GM18870 (cell line): ENCODE results near the gene SYVN1.

ENCODE experiments used
- ATAC-seq: cut with Tn5 transposase; IDR thresholded peaks from one replicate; pipeline ENCODE4 v1.9.1; 2021; ENCODE audit warnings: moderate library complexity; ENCODE audit not compliant: unreplicated experiment

Gene SYVN1

DNA sequence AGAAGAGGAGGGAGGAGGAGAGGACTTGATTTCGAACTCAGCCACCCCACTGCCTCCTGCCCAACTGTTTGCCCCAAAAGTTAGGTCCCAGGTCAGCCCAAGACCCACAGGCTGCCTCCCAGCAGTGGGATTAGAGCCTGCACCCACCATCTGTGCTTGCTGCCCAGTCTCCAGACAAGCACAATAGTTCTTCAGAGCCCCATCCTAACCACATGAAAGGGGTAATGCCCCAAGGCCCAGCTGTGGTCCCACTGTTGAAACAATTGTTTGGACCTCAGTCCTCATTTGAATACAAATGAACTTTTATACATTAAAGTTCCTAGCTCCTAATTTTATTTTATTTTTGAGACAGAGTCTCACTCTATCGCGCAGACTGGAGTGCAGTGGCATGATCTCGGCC is 43.7 kb downstream of the SYVN1 start:
- no peak for ATAC-seq

DNA sequence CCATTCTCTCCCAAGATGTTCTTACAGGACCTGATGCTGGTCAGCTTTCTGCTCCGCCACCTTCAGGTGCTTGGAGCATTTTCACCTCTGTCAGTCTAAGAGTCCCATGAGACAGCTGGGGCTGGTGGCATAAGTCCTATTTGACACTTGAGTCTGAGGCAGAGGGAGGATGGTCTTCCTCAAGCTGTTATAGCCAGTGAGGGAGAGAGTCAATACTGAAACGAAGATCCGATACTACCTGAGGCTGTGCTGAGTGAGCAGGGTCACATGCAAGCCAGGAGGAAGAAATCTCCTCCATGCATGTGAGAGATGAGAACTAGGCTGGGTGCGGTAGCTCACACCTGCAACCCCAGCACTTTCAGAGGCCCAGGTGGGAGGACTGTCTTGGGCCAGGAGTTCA is 44.7 kb downstream of the SYVN1 start:
- no peak for ATAC-seq

DNA sequence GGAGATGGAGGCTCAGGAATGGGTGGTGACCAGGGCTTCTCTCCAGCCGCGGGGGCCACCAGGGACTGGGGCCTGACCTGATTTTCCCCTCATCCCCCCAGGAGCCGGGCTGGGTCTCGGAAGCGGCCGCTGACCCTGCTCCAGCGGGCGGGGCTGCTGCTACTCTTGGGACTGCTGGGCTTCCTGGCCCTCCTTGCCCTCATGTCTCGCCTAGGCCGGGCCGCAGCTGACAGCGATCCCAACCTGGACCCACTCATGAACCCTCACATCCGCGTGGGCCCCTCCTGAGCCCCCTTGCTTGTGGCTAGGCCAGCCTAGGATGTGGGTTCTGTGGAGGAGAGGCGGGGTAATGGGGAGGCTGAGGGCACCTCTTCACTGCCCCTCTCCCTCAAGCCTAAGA is 46.5 kb downstream of the SYVN1 start:
- ATAC-seq: no peak

DNA sequence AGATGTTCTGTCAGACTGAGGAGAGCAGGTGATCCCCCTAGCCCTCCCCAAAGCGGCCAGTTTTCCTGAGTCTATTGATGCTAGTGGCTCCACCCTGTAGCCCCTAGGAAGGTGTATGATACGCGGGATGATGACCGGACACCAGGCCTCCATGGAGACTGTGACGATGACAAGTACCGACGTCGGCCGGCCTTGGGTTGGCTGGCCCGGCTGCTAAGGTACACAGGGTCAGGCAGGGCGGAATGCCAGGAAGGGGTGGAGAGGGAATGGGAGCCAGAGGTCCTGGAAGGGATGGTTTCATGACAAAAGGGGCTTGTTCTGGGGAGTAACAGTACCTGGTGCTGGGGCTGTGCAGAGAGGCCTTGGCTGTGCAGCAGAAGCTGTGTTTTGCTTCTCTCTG is 47.1 kb downstream of the SYVN1 start:
- no peak for ATAC-seq

DNA sequence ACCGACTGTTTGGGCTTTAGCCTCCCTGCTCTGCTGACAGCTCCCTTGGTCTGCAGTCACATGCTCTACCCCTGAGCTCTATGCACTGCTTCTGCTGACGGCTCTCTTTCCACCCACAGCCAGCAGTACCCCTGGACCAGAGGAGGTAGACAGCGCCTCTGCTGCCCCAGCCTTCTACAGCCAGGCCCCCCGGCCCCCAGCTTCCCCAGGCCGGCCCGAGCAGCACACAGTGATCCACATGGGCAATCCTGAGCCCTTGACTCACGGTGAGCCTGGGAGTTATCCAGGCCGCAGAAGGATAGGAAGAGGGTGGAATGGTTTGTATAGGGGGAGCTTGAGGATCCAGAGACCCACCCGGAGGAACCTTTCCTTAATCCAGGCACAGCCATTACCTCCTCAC is 47.5 kb downstream of the SYVN1 start:
- no peak for ATAC-seq

DNA sequence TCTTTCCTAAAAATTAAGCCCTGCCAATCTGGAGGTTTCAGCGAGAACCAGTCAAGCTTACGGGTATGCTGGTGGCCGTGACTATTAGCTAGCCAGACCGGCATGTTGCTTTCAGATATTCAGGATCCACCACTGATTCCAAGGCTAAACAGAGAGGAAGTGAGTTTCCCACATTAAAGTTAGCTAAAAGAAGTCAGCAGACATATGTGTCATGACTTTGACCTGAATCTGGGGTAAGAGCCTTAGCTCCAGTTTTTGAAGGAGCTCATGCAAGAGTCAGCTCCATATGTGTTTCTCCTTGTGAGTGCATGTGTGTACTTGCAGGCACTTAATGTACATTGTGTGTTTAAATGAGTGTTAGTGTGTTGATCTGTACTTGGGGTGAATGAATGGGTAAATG is 48.9 kb downstream of the SYVN1 start:
- ATAC-seq: no peak

DNA sequence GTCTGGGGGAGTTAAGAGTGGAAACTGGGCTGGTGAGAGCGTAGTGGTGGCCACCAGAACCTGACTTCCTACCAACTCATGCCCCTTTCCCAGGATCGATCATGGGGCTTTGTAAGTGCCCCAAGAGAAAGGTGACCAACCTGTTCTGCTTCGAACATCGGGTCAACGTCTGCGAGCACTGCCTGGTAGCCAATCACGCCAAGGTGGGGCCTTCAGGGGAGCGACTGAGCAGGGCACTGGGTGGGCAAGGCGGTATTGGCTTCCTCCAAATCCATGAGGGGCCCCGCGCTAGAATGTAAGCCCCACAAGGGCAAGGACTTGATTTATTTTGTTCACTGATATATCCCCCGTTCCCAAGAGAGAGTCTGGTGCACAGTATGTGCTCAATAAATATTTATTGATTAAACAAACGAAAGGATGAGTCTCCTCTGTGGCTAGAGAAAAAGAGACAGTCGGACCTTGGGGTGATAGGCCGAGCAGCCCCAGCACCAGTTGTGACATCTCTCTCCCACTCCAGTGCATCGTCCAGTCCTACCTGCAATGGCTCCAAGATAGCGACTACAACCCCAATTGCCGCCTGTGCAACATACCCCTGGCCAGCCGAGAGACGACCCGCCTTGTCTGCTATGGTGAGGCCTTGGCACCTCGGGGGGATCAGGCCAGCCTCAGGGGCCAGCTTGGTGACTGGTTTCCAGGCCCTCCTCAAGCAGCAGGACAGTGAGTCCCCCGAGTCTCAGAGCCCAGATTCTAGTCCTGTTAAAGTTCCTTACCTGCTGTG is 49.5 kb downstream of the SYVN1 start:
- ATAC-seq: no peak

DNA sequence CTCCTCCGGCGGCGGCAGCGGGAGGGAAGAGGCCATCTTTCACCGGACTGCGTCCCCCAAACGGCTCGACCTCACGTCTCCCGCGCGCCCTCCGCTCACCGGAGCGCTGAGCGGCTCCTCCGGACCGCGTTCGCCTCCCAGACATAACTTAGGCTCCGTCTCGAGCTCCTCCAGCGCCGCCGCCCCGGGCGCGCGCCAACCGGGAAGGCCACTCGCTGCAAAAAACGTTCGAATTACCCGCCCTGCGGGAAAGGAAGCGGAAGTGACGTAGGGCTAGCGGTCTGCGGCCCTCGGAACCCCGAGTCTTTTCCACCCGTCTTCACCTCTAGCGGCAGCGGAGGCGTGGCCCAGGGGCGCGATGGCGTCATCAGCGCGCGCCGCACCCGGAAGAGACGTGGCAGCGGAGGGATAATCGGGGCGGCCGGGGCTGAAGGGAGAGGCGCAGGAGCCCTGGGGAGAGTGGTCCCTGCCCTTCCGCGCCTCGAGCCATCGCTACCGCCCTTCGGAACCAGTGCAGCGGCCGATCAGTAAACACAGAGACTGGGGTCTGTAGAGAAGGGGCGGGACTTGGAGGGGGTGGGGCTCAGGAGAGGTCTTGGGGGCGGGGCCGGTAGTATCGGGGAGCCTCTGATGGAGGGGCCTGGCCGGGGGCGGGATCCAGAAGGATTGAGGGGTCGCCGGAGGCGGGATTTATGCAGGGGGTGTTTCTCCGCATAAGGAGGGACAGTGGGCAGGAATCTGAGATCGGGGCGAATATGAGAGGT is 50.3 kb downstream of the SYVN1 start, which contains the start of the genes CDCA5 and ZFPL1:
Gene CDCA5 (minus strand): TSS at position 207 of the 764 bp plus-strand sequence. CDS start 62 bp downstream, at position 145.
Gene ZFPL1 (plus strand): TSS at position 389 of the 764 bp plus-strand sequence. CDS start 477 bp downstream, outside the sequence.
- ATAC-seq: peak; percentile 78

DNA sequence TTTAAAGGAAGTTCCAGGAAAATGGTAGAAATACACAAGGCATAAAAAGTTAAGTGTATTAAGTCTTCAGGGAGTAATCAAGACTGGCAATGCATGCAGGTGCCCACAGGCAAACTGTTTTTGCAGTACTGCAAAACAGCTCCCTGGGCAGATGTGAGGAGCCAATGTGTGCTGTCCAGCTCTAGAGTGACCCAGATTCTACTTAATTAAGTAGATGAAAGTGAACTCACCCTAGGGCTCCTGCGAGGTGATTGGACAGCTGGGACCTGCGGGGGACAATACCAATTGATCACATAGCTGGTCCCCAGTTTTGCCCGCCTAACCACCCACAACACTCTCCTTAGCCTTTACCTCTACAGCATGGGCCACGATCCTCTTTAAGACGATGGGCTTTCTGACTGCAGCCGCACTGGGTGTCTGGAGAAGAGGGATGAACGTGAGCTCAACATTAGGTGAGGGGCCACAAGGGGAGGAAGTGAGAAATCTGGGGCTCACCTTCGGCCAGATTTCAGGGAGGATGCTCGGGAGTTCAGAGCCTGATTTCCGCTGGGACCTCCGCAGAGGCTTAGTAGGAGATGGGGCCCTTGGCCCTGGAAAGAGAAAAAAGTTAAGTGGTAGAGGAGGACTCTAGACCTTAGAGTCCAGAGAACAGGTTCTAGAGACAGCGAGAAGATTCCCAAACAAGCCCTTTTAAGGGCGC is 51.0 kb downstream of the SYVN1 start:
- ATAC-seq: peak; percentile 15

DNA sequence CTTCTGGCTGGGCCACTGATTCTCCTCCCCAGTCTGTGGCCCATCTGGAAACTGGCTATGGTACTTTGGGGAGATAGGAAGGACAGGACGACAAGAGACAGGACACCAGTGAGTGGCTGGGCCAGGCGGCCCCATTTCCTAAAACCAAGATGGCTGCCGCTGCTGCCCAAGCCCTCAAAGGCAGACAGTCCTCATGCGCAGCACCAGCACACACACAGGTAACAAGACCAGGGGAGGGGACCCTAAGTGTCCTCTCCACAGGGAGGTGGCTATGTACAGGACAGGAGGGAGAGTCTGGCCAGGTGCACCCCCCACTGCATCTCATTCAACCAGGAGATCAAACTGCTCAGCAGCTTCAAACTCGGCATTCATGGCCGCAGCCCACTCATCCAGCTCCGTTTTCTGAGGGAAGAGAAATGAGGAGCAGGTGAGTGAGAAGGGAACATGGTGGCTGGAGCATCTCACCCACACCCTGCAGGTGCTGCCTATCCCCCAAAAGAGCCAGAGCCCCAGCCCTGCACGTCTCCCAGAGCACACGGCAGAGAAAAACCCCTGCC is 55.5 kb downstream of the SYVN1 start:
- ATAC-seq: no peak

DNA sequence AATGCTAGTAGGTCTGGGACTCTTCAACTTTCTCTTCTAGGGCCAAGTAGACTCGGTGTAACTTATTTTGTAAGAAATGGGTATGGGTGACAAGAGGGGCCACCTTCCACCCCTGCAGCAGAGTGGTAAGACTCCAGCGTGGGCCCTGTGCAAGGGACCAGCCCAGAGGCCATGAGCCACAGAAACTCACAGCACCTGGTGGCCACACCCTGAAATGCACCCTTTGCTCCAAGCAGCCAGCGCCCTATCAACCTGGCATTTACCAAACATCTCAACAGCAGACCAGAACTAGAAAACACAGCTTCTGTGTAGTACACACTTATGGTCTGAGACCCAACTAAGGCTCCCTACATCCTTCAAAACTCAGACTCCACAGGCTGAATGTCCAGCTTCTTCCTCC is 56.2 kb downstream of the SYVN1 start:
- no peak for ATAC-seq

DNA sequence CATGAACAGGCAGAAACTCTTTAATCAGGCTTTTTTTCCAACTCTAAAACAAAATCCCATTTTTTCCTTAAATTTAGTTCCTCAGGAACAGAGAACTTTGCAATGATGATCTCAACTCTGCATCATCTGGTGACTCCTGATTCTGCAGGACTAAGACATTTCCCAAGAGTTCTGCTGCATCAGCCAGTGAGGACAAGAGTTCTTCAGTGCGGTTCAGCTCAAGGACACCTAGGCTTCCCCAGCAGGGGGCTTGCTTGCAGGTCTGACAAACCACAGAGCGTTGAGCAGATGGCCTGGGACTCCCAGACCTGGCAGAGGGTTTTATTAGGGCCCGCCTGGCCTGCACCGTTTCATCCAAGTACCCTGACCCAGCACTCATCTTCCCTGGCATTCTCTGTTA is 56.9 kb downstream of the SYVN1 start:
- ATAC-seq: no peak
